HG02571 (cell line): ENCODE measurements around the gene CTDNEP1.
A peak's percentile ranks its signal among the peaks of the same experiment; 100 is the strongest.

Source experiments
- ATAC-seq: cut with Tn5 transposase; IDR thresholded peaks from one replicate; pipeline ENCODE4 v1.9.1; 2021; ENCODE audit warnings: mild to moderate bottlenecking, moderate library complexity; ENCODE audit not compliant: unreplicated experiment

The CTDNEP1 gene

GRCh38 chr17:7232114-7232513 is 19.4 kb downstream of the CTDNEP1 start:
- ATAC-seq, result no peak

- ATAC-seq, result no peak
Observed at GRCh38 chr17:7229504-7229903, 22.0 kb downstream of the CTDNEP1 start.

GRCh38 chr17:7228920-7229319 is 22.6 kb downstream of the CTDNEP1 start:
- ATAC-seq, result no peak

- no peak for ATAC-seq
Observed at GRCh38 chr17:7226721-7227710, 24.5 kb downstream of the CTDNEP1 start.

GRCh38 chr17:7225711-7226331 is 25.7 kb downstream of the CTDNEP1 start:
- ATAC-seq, result no peak

GRCh38 chr17:7224661-7225111 is 26.8 kb downstream of the CTDNEP1 start:
- ATAC-seq, result no peak

GRCh38 chr17:7224110-7224509 is 27.4 kb downstream of the CTDNEP1 start:
- no peak for ATAC-seq

- ATAC-seq, result no peak
Observed at GRCh38 chr17:7223375-7223774, 28.2 kb downstream of the CTDNEP1 start.

- ATAC-seq, result no peak
Observed at GRCh38 chr17:7222972-7223292, 28.6 kb downstream of the CTDNEP1 start.

GRCh38 chr17:7222093-7222971 is 29.2 kb downstream of the CTDNEP1 start:
- ATAC-seq, result no peak

GRCh38 chr17:7221278-7222092 is 30.0 kb downstream of the CTDNEP1 start:
- ATAC-seq, result no peak

GRCh38 chr17:7220593-7221277 is 30.8 kb downstream of the CTDNEP1 start:
- ATAC-seq, result no peak

GRCh38 chr17:7219812-7220592 is 31.5 kb downstream of the CTDNEP1 start, which contains the start of the genes ACADVL and DLG4:
Gene ACADVL, plus strand, starts transcription at chr17:7219938. Its CDS starts 47 bp downstream, at chr17:7219985.
Gene DLG4, minus strand, starts transcription at chr17:7219836.
- peak; percentile 53 for ATAC-seq

- ATAC-seq, result no peak
Observed at GRCh38 chr17:7219229-7219811, 32.2 kb downstream of the CTDNEP1 start.

- no peak for ATAC-seq
Observed at GRCh38 chr17:7218758-7219157, 32.8 kb downstream of the CTDNEP1 start.

- ATAC-seq, result no peak
Observed at GRCh38 chr17:7218166-7218565, 33.4 kb downstream of the CTDNEP1 start.

- ATAC-seq, result no peak
Observed at GRCh38 chr17:7217113-7217987, 34.2 kb downstream of the CTDNEP1 start.
